NCI-H2196 (cell line): ENCODE data around the gene BLOC1S2.
"Not testable (repeated sequence)": the region's sequence is repeated elsewhere in the genome, so short reads cannot be mapped to it uniquely, and the experiment has no call there.

Experiments used
- DNase-seq: peaks from one replicate; lab custom pipeline; 2025; ENCODE audit not compliant: unreplicated experiment; lab: John Stamatoyannopoulos, UW

The BLOC1S2 gene

DNA sequence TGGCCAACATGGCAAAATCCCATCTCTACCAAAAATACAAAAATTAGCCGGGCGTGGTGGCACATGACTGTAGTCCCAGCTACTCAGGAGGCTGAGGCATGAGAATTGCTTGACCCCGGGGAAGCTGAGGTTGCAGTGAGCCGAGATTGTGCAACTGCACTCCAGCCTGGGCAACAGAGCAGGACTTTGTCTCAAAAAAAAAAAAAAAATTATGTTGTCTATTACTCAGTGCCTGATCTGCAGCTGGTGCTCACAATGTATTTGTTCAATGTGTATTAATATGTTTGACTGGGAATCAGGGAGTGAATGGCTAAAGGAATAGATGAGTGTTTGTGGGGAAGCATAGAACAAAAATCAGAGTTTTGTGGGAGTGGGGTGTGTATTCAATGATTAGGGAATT, 5.8 kb upstream of the BLOC1S2 start:
- not testable (repeated sequence) for DNase-seq

DNA sequence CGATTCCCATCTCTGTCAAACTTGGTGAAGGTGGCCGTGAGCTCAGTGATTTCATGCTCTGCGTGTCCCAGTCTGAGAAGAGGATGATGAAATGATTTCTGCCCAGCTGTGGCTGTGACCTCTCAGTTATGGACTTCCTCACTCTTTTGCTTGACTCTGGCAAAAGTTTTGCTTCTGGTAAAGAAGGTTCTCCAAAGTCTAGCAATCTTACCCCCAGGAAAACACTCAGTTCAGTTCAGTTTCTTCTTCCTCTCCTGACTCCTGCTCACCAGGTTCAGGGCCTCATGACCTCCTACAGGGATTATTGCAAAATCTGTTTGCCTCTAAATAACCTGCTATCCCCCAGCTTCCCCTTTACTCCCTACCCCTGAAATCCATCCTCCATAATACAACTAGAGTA, 4.9 kb upstream of the BLOC1S2 start:
- DNase-seq, result no peak

DNA sequence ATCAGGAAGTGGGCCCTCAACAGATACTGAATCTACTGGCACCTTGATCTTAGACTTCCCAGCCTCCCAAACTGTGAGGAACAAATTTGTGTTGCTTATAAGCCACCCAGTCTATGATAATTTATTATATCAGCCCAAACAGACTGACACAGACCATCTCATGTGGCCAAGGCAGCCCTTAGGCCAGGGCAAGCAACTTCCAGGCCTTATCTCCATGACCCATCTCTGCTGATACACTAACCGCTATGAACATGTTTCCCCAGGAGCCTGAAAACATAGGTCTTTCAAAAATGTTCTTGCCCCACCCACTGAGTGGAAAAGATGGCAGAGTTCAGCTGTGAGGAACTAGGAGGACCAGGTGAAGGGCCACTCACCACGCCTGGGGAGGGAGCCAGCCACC, 3.2 kb upstream of the BLOC1S2 start:
- no peak for DNase-seq

- DNase-seq, result no peak
Observed at GRCh38 chr10:100288196-100288595, 1.7 kb upstream of the BLOC1S2 start.

DNA sequence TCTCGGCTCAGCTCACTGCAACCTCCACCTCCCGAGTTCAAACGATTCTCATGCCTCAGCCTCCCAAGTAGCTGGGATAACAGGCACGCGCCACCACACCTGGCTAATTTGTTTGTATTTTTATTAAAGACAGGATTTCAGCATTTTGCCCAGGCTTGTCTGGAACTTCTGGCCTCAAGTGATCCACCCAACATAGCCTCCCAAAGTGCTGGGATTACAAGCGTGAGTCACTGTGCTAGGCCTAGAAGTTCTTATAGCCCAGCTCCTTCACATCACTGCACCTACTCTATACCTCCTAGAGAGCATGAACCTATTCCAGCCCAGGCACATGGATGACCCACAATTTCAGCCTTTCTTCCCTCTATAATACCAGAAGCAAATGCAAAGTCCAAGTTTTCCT, 1.3 kb upstream of the BLOC1S2 start:
- no peak for DNase-seq

- DNase-seq, result not testable (repeated sequence)
Observed at GRCh38 chr10:100285326-100285725, 1.2 kb downstream of the BLOC1S2 start.

DNA sequence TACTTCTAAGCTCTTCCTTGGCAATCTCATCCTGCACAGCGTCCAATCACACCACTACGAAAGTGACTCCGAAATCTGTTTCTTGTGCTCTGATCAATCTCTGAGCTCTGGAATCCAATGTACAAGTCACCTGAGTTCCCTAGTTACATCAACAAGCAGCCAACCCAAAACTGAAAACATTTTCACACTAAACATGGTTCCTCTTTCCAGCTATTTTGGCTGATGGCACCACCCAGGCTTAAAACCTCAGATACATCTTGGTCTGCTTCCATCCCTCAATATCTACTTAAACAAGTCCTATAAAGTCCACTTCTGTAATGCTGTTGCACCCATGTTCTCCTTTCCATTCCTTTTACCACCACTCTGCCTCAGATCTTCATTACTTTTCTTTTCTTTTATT, 3.6 kb downstream of the BLOC1S2 start:
- DNase-seq, result no peak

GRCh38 chr10:100276971-100277370, 9.5 kb downstream of the BLOC1S2 start:
- DNase-seq, result not testable (repeated sequence)

- DNase-seq, result peak; percentile 73
Observed at GRCh38 chr10:100267239-100268104, 19.0 kb downstream of the BLOC1S2 start, which contains the start of gene CWF19L1. TSS of gene CWF19L1 (minus strand) at chr10:100267638. CDS start at chr10:100267593, 45 bp downstream.

GRCh38 chr10:100265821-100266485, 20.5 kb downstream of the BLOC1S2 start:
- DNase-seq, result no peak

- no peak for DNase-seq
Observed at GRCh38 chr10:100254191-100254590, 32.3 kb downstream of the BLOC1S2 start.

GRCh38 chr10:100253041-100253440, 33.4 kb downstream of the BLOC1S2 start:
- no peak for DNase-seq

- DNase-seq, result no peak
Observed at GRCh38 chr10:100248820-100249219, 37.7 kb downstream of the BLOC1S2 start.

- DNase-seq, result no peak
Observed at GRCh38 chr10:100245484-100246220, 40.8 kb downstream of the BLOC1S2 start.

DNA sequence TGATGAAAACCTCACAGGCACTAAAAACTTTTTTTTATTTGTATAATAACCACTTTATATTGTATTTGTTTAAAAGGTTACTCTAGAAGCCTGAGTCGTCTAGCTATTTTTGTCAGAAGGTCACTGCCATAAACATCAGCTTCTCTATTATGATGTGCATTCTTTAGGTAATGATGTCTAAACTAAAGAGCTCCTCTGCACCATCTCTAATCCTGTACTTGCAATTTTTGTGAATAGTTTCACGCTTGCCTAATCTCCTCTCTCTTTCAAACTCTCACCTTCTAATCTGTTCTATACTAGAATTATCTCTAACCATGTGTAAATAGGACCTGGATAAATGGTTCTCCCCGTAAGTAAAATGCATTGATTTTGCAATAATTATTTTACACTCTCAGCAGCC, 46.6 kb downstream of the BLOC1S2 start:
- no peak for DNase-seq

DNA sequence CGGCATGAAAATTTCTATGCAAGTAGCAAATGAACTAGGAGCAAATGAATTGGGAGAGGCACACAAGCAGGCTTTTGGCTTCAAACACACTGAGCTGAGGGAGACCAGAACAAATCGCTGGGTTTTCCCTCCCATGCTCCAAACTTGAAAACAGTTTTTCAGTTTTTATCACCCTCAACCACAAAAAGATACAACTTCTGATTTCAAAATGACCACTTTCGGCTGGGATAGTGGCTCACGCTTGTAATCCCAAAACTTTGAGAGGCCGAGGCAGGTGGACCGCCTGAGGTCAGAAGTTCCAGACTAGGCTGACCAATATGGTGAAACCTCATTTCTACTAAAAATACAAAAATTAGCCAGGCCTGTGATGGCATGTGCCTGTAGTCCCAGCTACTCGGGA, 48.1 kb downstream of the BLOC1S2 start:
- no peak for DNase-seq

DNA sequence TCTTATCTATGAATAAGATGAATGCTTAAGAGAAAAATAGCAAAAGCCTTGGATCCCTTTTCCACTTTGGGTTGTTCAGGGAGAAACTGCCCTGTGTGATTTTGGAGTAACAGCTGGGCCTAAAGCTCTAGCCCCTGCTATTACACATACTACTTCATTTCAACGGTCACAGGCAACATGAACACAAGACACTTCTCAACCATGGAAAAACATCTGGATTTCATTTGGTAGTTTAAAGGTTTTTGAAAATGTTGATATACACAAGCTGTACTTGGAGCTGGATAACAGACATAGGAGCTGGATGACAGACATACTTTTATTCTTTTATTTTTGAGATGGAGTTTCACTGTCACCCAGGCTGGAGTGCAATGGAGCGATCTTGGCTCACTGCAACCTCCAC, 54.4 kb downstream of the BLOC1S2 start:
- no peak for DNase-seq

- DNase-seq, result no peak
Observed at GRCh38 chr10:100229819-100230422, 56.6 kb downstream of the BLOC1S2 start.

GRCh38 chr10:100223879-100224278, 62.6 kb downstream of the BLOC1S2 start:
- DNase-seq, result no peak
